Activated naive CD8-positive, alpha-beta T cell (primary cell): ENCODE measurements around the gene FAM228A.

ENCODE experiments used
- H3K27ac Mint-ChIP-seq: one replicate; pipeline ENCODE4 v1.8.0; 2021; ENCODE audit warnings: mixed read lengths
- H3K27me3 Mint-ChIP-seq: one replicate; pipeline ENCODE4 v1.8.0; 2021; ENCODE audit warnings: mixed read lengths
- H3K36me3 Mint-ChIP-seq: one replicate; pipeline ENCODE4 v1.8.0; 2021; ENCODE audit warnings: mixed read lengths
- H3K4me1 Mint-ChIP-seq: one replicate; pipeline ENCODE4 v1.8.0; 2021; ENCODE audit warnings: low read depth, mixed read lengths
- H3K4me3 Mint-ChIP-seq: one replicate; pipeline ENCODE4 v1.8.0; 2021; ENCODE audit warnings: mild to moderate bottlenecking, mixed read lengths
- H3K9me3 Mint-ChIP-seq: one replicate; pipeline ENCODE4 v1.8.0; 2021; ENCODE audit warnings: low read depth, mixed read lengths

FAM228A gene

GRCh38 chr2:24228470-24228869, 53.6 kb downstream of the FAM228A start:
- Mint-ChIP-seq H3K36me3 (peaks cover 2% of the 10 kb centered on the region), H3K27me3 (no peaks in the 10 kb centered on the region), H3K4me3 (no peak overlapping the region), H3K9me3 (no peaks in the 10 kb centered on the region), H3K27ac (no peak overlapping the region), H3K4me1 (no peaks in the 10 kb centered on the region)

GRCh38 chr2:24231461-24231881, 56.6 kb downstream of the FAM228A start:
- no peaks in the 10 kb centered on the region for H3K4me1 Mint-ChIP-seq
- H3K36me3 Mint-ChIP-seq, result peaks cover 2% of the 10 kb centered on the region
- no peak overlapping the region for H3K4me3 Mint-ChIP-seq
- H3K27ac Mint-ChIP-seq, result no peak overlapping the region
- no peaks in the 10 kb centered on the region for H3K9me3 Mint-ChIP-seq
- no peaks in the 10 kb centered on the region for H3K27me3 Mint-ChIP-seq

- H3K27ac Mint-ChIP-seq, result no peak overlapping the region
- peaks cover 3% of the 10 kb centered on the region for H3K36me3 Mint-ChIP-seq
- H3K27me3 Mint-ChIP-seq, result no peaks in the 10 kb centered on the region
- no peaks in the 10 kb centered on the region for H3K4me1 Mint-ChIP-seq
- H3K4me3 Mint-ChIP-seq, result no peak overlapping the region
- no peaks in the 10 kb centered on the region for H3K9me3 Mint-ChIP-seq
Observed at GRCh38 chr2:24233321-24233720, 58.5 kb downstream of the FAM228A start.

DNA sequence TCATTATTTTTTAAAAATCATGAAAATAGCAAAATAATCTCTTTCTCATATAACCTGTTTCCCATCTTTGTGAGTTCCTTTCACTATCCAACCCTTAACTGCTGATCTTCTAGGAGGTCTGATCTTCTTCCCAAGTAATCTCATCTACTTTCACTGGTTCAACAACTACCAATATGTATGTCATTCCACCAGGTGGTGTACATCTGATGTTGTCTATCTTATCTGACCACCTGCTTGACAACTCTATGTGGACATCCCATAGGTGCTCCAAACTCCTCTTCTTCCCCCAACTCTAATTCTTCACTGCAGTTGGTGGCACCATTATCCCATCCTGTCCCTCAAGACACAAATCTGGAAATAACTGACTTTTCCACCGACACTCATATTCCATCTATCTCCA, 62.5 kb downstream of the FAM228A start:
- Mint-ChIP-seq H3K27ac (no peak overlapping the region), H3K9me3 (no peaks in the 10 kb centered on the region), H3K27me3 (no peaks in the 10 kb centered on the region), H3K36me3 (peaks cover 3% of the 10 kb centered on the region), H3K4me3 (no peak overlapping the region), H3K4me1 (no peaks in the 10 kb centered on the region)

GRCh38 chr2:24238158-24238557, 63.3 kb downstream of the FAM228A start:
- H3K4me3 Mint-ChIP-seq, result no peak overlapping the region
- H3K27me3 Mint-ChIP-seq, result no peaks in the 10 kb centered on the region
- no peaks in the 10 kb centered on the region for H3K4me1 Mint-ChIP-seq
- no peak overlapping the region for H3K27ac Mint-ChIP-seq
- no peaks in the 10 kb centered on the region for H3K9me3 Mint-ChIP-seq
- H3K36me3 Mint-ChIP-seq, result peaks cover 3% of the 10 kb centered on the region

DNA sequence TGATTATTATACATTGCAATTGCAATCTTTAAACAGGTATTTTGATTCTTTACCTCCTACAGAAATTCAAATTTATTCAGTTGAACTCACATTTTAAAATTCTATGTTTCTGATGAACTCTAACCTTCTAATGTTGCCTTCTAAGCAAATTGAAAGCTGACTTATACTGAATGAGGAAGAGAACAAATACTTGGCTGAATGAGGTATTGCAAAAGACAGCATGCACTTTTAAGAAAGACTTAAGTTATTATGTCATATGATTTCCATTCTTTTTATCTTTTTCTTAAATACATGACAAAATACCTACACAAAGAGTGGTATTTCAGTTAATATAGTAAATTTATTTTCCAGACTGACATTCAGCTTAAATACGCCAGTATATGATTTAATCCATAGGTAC, 64.7 kb downstream of the FAM228A start:
- Mint-ChIP-seq H3K27ac (no peak overlapping the region), H3K4me1 (no peaks in the 10 kb centered on the region), H3K27me3 (no peaks in the 10 kb centered on the region), H3K36me3 (peaks cover 3% of the 10 kb centered on the region), H3K9me3 (no peaks in the 10 kb centered on the region), H3K4me3 (no peak overlapping the region)
